D721Med (cell line): Measurements from ENCODE around the gene LRG1.

Experiments
- DNase-seq: peaks from one replicate; pipeline ENCODE4 v3.0.0; 2011; ENCODE audit warnings: low spot score; ENCODE audit not compliant: insufficient read length
- FAIRE-seq: peaks from 2 replicates; lab custom pipeline; 2011; peaks lifted over from hg19 to GRCh38; lab: Jason Lieb, UNC
- TF ChIP-seq, protein P1 (sequence below): IDR thresholded peaks from 2 replicates; pipeline ENCODE4 v1.5.1; 2012; ENCODE audit warnings: mild to moderate bottlenecking, control low read depth; ENCODE audit not compliant: insufficient read depth; ENCODE audit errors: missing control alignments

Gene LRG1

DNA sequence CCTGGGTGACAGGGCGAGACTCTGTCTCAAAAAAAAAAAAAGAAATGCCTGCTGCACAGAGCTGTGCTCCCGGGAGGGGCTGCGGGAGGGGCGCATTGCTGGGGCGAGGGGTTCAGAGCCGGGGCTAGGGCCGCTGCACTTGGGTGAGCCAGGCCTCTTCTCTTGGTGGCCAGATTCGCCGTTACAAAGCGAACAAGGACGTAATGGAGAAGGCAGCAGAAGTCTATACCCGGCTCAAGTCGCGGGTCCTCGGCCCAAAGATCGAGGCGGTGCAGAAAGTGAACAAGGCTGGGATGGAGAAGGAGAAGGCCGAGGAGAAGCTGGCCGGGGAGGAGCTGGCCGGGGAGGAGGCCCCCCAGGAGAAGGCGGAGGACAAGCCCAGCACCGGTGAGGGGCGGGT, 40.5 kb downstream of the LRG1 start:
- TF ChIP-seq, protein P1, sequence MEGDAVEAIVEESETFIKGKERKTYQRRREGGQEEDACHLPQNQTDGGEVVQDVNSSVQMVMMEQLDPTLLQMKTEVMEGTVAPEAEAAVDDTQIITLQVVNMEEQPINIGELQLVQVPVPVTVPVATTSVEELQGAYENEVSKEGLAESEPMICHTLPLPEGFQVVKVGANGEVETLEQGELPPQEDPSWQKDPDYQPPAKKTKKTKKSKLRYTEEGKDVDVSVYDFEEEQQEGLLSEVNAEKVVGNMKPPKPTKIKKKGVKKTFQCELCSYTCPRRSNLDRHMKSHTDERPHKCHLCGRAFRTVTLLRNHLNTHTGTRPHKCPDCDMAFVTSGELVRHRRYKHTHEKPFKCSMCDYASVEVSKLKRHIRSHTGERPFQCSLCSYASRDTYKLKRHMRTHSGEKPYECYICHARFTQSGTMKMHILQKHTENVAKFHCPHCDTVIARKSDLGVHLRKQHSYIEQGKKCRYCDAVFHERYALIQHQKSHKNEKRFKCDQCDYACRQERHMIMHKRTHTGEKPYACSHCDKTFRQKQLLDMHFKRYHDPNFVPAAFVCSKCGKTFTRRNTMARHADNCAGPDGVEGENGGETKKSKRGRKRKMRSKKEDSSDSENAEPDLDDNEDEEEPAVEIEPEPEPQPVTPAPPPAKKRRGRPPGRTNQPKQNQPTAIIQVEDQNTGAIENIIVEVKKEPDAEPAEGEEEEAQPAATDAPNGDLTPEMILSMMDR: no peak
- FAIRE-seq (no peak), DNase-seq (no peak)

DNA sequence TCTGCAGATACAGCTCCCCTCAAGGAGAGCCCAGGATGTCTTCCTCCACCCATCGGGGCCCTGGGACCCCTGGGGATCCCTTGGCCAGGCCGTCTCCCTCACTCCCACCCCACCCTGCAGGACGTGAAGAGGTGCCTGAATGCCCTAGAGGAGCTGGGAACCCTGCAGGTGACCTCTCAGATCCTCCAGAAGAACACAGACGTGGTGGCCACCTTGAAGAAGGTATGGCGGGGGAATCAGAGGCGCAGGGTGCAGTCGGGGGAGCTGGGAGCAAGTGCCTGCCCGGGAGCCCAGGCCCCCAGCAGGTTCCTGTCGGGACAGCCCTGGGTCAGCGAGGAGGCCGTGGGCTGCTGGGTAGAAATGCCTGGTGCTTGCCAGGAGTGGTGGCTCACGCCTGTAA, 41.1 kb downstream of the LRG1 start:
- TF ChIP-seq, protein P1: no peak
- no peak for FAIRE-seq
- DNase-seq: no peak

DNA sequence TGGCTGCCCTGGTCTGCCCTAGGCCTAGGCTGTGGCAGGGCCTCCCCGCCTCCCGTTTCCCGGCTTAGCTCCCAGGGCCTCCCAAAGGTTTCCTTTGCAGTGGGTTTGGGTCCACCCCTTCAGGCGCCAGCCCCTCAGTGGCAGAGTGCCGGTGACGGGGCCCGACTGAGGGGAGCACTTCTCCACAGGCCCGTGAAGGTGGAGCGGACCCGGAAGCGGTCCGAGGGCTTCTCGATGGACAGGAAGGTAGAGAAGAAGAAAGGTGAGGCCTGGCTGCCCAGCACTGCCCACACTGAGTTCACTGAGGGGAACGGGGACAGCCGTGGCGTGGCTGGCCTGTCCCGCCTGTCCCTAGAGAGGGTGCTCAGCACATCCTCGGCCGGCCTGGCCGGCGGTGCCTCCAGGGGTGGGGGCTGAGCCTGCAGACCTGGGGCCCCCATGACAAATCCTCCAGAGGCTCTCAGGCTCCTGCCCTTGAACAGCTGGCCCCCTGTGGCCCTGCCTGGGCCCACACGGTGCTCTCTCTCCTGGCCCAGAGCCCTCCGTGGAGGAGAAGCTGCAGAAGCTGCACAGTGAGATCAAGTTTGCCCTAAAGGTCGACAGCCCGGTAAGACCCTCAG, 42.0 kb downstream of the LRG1 start:
- FAIRE-seq: no peak
- TF ChIP-seq, protein P1: no peak
- no peak for DNase-seq

DNA sequence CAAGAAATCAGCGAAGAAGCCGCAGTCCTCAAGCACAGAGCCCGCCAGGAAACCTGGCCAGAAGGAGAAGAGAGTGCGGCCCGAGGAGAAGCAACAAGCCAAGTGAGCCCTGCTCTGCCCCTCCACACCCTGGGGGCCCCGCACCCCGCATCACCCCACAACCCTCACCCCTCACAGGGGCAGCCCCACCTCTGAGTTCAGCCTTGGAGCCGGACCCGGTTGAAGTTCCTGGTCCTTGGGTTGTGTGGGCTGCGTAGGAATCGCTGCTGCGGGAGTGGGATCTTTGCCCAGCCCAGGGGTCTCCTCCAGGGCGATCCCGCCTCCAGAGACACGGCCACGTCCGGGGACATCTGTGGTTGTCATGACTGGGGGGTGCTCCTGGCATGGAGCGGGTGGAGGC, 43.5 kb downstream of the LRG1 start:
- DNase-seq (no peak), FAIRE-seq (no peak)
- TF ChIP-seq, protein P1: no peak

DNA sequence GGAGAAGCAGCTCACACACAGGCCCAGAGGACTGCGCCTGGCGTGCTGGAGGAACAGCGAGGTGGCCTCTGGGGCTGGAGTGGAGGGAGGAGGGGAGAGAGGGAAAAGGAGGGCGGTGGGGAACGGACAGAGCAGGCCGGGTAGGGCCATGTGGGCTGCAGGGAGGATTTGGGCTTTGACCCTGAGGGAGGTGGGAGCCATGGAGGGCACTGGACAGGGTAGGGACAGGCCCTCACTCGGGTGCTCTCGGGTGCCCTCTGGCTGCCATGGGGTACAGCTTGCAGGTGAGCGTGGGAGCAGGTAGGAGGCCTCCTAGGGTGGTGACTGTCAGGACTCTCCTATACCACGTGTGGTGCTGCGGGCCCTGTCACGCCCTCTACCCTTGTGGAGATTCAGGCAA, 44.4 kb downstream of the LRG1 start:
- DNase-seq: no peak

DNA sequence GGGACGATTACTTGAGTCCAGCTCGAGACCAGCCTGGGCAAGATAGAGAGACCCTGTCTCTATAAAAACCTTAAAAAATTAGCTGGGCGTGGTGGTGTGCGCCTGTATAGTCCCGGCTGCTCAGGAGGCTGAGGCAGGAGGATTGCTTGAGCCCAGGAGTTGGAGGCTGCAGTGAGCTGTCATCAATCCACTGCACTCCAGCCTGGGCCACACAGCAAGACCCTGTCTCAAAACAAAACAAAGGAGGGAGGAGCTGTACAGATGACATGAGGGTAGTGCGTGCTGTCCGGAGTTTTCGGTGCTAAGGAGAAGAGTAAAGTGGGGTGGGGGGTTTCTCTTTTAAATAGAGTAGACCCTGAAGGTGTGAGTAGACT, 45.2 kb downstream of the LRG1 start:
- TF ChIP-seq, protein P1: no peak
- DNase-seq: no peak

More for the DNA sequence above, 44.4 kb downstream of the LRG1 start:
- FAIRE-seq: no peak
- TF ChIP-seq, protein P1: no peak

DNA sequence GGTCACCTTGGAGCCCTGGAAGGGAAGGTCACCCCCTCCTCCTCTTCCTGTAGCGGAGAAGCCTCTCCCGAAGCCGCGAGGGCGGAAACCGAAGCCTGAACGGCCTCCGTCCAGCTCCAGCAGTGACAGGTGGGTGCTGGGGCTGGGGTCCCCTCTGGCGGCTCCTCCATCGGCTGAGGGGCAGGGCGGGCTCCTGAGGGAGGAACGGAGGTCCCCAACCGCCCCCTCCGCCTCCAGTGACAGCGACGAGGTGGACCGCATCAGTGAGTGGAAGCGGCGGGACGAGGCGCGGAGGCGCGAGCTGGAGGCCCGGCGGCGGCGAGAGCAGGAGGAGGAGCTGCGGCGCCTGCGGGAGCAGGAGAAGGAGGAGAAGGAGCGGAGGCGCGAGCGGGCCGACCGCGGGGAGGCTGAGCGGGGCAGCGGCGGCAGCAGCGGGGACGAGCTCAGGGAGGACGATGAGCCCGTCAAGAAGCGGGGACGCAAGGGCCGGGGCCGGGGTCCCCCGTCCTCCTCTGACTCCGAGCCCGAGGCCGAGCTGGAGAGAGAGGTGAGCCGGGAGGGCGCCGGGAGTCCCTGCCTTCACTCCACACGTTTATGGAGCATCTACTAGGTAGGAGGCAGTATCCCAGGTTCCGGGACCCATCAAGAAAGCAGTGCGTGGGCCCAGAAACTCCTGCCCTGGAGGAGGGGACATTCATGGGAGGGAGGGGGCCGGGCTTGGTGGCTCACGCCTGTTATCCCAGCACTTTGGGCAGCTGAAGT, 45.7 kb downstream of the LRG1 start:
- DNase-seq (no peak), FAIRE-seq (no peak)
- TF ChIP-seq, protein P1: no peak

More for the DNA sequence above, 45.2 kb downstream of the LRG1 start:
- FAIRE-seq: no peak
